OCI-LY1 (cell line): ENCODE data around the gene SUN1.

Experiments used
- H2AFZ ChIP-seq: fragments of 200-600 bp; sonication (generic), shearing (Covaris generic); 2 replicates; pipeline ENCODE4 v1.6.0; 2014; ENCODE audit warnings: antibody characterized with exemption, mild to moderate bottlenecking, low read length
- H3F3A ChIP-seq: fragments of 200-600 bp; sonication (generic), shearing (Covaris generic); 2 replicates; pipeline ENCODE4 v1.6.0; 2014; ENCODE audit warnings: mild to moderate bottlenecking, antibody characterized with exemption, low read length, moderate library complexity; ENCODE audit not compliant: insufficient read depth
- H3K27ac ChIP-seq: fragments of 200-600 bp; sonication (generic); 2 replicates; pipeline ENCODE4 v1.5.1; 2014; ENCODE audit warnings: low read length, mixed run types, mild to moderate bottlenecking, low read depth; ENCODE audit not compliant: poor library complexity, severe bottlenecking
- H3K27me3 ChIP-seq: fragments of 200-600 bp; sonication (generic); 2 replicates; pipeline ENCODE4 v1.6.0; 2014; ENCODE audit warnings: antibody characterized with exemption, mild to moderate bottlenecking, low read length, moderate library complexity; ENCODE audit not compliant: insufficient read depth
- H3K36me3 ChIP-seq: fragments of 200-600 bp; sonication (generic); 2 replicates; pipeline ENCODE4 v1.6.1; 2014; ENCODE audit warnings: mild to moderate bottlenecking, antibody characterized with exemption, low read length, moderate library complexity, mixed read lengths; ENCODE audit not compliant: insufficient read depth
- H3K4me1 ChIP-seq: fragments of 200-600 bp; sonication (generic); 2 replicates; pipeline ENCODE4 v1.5.1; 2014; ENCODE audit warnings: mild to moderate bottlenecking, low read length, moderate library complexity; ENCODE audit not compliant: insufficient read depth, severe bottlenecking
- H3K4me2 ChIP-seq: fragments of 200-600 bp; sonication (generic), shearing (Covaris generic); 2 replicates; pipeline ENCODE4 v1.6.1; 2014; ENCODE audit warnings: low read length
- H3K4me3 ChIP-seq: fragments of 200-600 bp; sonication (generic); 2 replicates; pipeline ENCODE4 v1.5.1; 2014; ENCODE audit warnings: low read length, low read depth, mild to moderate bottlenecking, mixed read lengths; ENCODE audit not compliant: poor library complexity, severe bottlenecking
- H3K79me2 ChIP-seq: fragments of 200-600 bp; shearing (Covaris generic); 2 replicates; pipeline ENCODE4 v1.6.1; 2016; ENCODE audit warnings: mixed run types, low read length, mixed read lengths; ENCODE audit not compliant: insufficient read depth
- H3K9ac ChIP-seq: fragments of 200-600 bp; sonication (generic), shearing (Covaris generic); 2 replicates; pipeline ENCODE4 v1.6.1; 2014; ENCODE audit warnings: mild to moderate bottlenecking, low read length, mixed read lengths
- H3K9me2 ChIP-seq: fragments of 200-600 bp; sonication (generic), shearing (Covaris generic); 2 replicates; pipeline ENCODE4 v1.6.1; 2014; ENCODE audit warnings: low read depth, mild to moderate bottlenecking, low read length, mixed read lengths
- H3K9me3 ChIP-seq: fragments of 200-600 bp; shearing (Covaris generic); 2 replicates; pipeline ENCODE4 v1.6.1; 2014; ENCODE audit warnings: low read length, mixed read lengths
- H4K20me1 ChIP-seq: fragments of 200-600 bp; sonication (generic), shearing (Covaris generic); 2 replicates; pipeline ENCODE4 v1.6.0; 2016; ENCODE audit warnings: mild to moderate bottlenecking, low read length; ENCODE audit not compliant: insufficient read depth
- EZH2 ChIP-seq: fragments of 200-600 bp; sonication (generic), shearing (Covaris generic); IDR thresholded peaks from 2 replicates; pipeline ENCODE4 v1.8.0; 2017; ENCODE audit warnings: borderline replicate concordance, mixed run types, mild to moderate bottlenecking, antibody characterized with exemption, low read length, moderate library complexity, mixed read lengths
- TF ChIP-seq, protein P1 (sequence below): fragments of 200-600 bp; sonication (generic), shearing (Covaris generic); IDR thresholded peaks from 2 replicates; pipeline ENCODE4 v1.5.1; 2017; ENCODE audit warnings: mild to moderate bottlenecking, antibody characterized with exemption, low read length, moderate library complexity, mixed read lengths

SUN1 gene

DNA sequence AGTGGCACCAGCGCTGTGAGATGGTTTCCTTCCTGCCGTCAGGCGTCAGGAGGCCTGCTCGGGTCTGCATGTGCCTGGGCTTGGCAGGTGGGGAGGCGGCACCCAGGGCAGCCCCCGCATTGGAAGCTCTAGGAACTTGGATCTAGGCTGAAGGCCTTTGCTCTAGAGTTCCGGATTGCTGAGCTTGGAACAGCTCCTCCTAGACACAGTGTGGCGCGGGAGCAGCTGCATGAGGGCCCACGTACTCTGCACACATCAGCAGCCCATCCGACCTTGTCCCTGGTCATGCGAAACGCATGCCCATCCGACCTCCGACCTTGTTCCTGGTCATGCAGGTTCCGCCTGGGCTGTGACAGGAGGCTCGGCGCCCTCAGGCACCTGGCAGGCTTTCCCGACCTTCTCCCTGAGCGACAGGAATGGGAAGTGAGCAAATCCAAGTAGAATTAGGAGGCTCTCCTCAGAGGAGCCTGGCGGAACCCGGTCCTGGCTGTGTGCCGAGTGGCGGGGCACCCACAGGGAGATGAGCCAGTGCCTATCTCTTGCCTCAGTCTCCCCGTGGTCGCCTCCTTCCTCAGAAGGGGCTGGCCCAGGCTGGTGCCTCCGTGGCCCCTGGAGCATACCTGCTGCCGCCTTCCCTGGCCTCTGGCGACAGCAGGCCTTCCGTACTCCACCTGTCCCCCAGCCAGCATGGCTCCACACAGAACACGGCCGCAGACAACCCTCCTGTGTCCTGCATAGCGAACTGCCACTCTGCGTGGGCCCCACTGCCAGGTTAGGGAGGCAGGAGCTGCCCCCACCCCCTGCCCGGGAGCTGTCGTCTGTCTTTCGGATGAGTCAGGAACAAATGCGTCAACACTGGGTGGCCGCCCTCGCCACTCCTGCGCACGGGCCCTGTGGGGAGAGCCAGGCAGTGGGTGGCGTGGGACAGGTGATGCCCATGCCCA, 56.1 kb downstream of the SUN1 start:
- Histone ChIP-seq H3K27ac (no peak overlapping the region), H2AFZ (no peak overlapping the region), H3K4me3 (no peak overlapping the region), H3K9me2 (no peaks in the 10 kb centered on the region), H3K27me3 (no peaks in the 10 kb centered on the region), H3K9me3 (no peaks in the 10 kb centered on the region), H3K4me1 (no peaks in the 10 kb centered on the region), H3F3A (no peaks in the 10 kb centered on the region), H3K4me2 (no peak overlapping the region), H3K9ac (no peak overlapping the region), H3K79me2 (no peaks in the 10 kb centered on the region; the same call in 1 of the 2 replicates), H4K20me1 (no peaks in the 10 kb centered on the region), H3K36me3 (peaks cover 43% of the 10 kb centered on the region)
- TF ChIP-seq, protein P1, sequence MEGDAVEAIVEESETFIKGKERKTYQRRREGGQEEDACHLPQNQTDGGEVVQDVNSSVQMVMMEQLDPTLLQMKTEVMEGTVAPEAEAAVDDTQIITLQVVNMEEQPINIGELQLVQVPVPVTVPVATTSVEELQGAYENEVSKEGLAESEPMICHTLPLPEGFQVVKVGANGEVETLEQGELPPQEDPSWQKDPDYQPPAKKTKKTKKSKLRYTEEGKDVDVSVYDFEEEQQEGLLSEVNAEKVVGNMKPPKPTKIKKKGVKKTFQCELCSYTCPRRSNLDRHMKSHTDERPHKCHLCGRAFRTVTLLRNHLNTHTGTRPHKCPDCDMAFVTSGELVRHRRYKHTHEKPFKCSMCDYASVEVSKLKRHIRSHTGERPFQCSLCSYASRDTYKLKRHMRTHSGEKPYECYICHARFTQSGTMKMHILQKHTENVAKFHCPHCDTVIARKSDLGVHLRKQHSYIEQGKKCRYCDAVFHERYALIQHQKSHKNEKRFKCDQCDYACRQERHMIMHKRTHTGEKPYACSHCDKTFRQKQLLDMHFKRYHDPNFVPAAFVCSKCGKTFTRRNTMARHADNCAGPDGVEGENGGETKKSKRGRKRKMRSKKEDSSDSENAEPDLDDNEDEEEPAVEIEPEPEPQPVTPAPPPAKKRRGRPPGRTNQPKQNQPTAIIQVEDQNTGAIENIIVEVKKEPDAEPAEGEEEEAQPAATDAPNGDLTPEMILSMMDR = no peak
- no peak for TF ChIP-seq EZH2

DNA sequence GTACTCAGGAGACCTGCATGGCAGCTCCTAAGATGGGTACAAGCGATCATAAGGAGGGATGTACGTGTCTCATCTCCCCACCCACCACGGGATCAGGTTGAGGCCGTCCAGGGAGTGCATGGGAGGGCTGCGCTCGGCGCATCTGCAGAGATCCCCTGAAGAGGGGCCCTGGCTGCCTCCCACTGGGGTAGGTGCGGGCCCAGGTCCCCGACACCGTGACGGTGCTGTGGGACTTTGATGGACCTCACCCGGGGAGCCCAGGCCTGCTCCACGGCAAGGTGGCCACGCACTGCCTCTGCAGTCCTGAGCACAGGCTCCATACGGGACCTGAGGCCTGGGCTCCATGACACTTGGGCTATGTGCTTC, 56.7 kb downstream of the SUN1 start:
- H3F3A ChIP-seq = no peaks in the 10 kb centered on the region
- H3K27me3 ChIP-seq = no peaks in the 10 kb centered on the region
- H3K9me2 ChIP-seq = no peaks in the 10 kb centered on the region
- H3K9me3 ChIP-seq = no peaks in the 10 kb centered on the region
- H3K4me3 ChIP-seq = no peak overlapping the region
- no peak overlapping the region for H3K27ac ChIP-seq
- peaks cover 49% of the 10 kb centered on the region for H3K36me3 ChIP-seq
- no peak overlapping the region for H2AFZ ChIP-seq
- no peaks in the 10 kb centered on the region for H3K4me1 ChIP-seq
- no peaks in the 10 kb centered on the region for H4K20me1 ChIP-seq
- TF ChIP-seq, protein P1 = no peak
- no peak for TF ChIP-seq EZH2
- H3K79me2 ChIP-seq = no peaks in the 10 kb centered on the region; the same call in 1 of the 2 replicates
- no peak overlapping the region for H3K4me2 ChIP-seq
- H3K9ac ChIP-seq = no peak overlapping the region

DNA sequence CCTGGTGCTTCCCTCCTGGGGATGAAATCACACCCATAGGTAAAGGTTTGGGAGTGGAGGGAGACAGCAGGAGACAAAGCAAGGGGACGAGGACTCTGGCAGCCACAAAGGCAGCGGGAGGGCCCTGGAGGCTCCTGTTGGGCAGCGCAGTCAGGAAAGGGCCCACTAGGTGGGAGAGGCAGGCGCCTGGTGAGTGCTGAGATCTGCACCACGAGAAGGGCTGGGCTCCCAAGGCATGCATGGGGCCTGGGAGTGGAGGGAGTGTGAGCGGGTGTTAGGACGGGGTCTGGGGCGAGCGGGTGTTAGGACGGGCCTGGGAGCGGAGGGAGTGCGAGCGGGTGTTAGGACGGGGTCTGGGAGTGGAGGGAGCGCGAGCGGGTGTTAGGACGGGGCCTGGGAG, 57.1 kb downstream of the SUN1 start:
- Histone ChIP-seq H3F3A (no peaks in the 10 kb centered on the region), H3K36me3 (peaks cover 51% of the 10 kb centered on the region), H3K27me3 (no peaks in the 10 kb centered on the region), H3K27ac (no peak overlapping the region), H3K4me3 (no peak overlapping the region), H3K4me1 (no peaks in the 10 kb centered on the region), H3K79me2 (no peaks in the 10 kb centered on the region; the same call in 1 of the 2 replicates), H3K9ac (no peak overlapping the region), H3K9me2 (no peaks in the 10 kb centered on the region), H4K20me1 (no peaks in the 10 kb centered on the region), H2AFZ (no peak overlapping the region), H3K4me2 (no peak overlapping the region), H3K9me3 (no peaks in the 10 kb centered on the region)
- no peak for TF ChIP-seq EZH2
- TF ChIP-seq, protein P1 = no peak
